ENCODE results near the gene CFDP1. TPM values are rescaled to one million over a fixed set of nuclear protein-coding genes. Genes with fewer than 3 reads are reported as not detected.
A peak's percentile ranks its signal among the peaks of the same experiment; 100 is the strongest.
"Not testable (repeated sequence)": the region's sequence is repeated elsewhere in the genome, so short reads cannot be mapped to it uniquely, and the experiment has no call there.

Gene CFDP1
- total RNA-seq, 1 experiment from 2014 or later, result 50.3 TPM

DNA sequence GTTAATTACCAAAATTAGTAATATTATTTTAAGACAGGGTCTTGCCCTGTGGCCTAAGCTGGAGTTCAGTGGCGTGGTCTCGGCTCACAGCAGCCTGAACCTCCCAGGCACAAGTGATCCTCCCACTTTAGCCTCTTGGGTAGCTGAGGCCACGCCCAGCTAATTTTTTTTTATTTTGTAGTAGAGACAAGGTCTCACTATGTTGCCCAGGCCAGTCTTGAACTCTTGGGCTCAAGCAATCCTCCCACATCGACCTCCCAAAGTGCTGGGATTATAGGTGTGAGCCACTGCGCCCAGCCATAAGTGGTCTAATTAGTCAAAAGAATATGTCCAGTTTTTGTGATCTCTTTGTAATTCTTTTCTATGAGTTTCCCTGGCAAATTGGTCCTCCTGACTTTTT, 12.0 kb upstream of the CFDP1 start:
- H3K27ac ChIP-seq, result no peak overlapping the region
- H3K9me3 ChIP-seq (replicated peaks), result no peaks in the 10 kb centered on the region
- no peak for DNase-seq
- no peak overlapping the region for H3K4me3 ChIP-seq
- 0 out of 2 replicates have a peak, but pooled peaks cover 4% of the 10 kb centered on the region for H3K36me3 ChIP-seq
- no peaks in the 10 kb centered on the region for H3K4me1 ChIP-seq
- H3K27me3 ChIP-seq, result no peaks in the 10 kb centered on the region

DNA sequence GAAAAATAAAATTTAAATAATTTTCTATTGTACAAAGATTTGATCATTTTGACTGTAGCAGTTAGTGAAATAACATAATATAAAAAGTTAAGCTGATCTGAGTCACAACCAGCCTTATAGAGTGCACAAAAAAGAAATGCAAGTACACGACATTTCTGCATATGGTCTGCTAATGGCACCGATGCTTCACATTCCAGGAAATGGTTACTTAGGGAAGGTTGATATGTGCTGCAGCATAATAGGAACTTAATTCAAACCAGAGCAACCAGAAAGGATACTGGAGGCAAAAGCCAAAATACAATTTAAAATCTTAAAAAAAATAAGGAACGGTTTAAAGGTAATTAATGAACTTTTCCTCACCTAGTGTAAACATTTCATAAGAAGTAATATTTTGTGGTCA, 10.0 kb upstream of the CFDP1 start:
- H3K4me1 ChIP-seq, result no peaks in the 10 kb centered on the region
- H3K36me3 ChIP-seq, result 0 out of 2 replicates have a peak, but pooled peaks cover 4% of the 10 kb centered on the region
- H3K9me3 ChIP-seq (replicated peaks), result no peaks in the 10 kb centered on the region
- no peak overlapping the region for H3K27ac ChIP-seq
- DNase-seq, result no peak
- H3K27me3 ChIP-seq, result no peaks in the 10 kb centered on the region
- H3K4me3 ChIP-seq, result no peak overlapping the region

DNA sequence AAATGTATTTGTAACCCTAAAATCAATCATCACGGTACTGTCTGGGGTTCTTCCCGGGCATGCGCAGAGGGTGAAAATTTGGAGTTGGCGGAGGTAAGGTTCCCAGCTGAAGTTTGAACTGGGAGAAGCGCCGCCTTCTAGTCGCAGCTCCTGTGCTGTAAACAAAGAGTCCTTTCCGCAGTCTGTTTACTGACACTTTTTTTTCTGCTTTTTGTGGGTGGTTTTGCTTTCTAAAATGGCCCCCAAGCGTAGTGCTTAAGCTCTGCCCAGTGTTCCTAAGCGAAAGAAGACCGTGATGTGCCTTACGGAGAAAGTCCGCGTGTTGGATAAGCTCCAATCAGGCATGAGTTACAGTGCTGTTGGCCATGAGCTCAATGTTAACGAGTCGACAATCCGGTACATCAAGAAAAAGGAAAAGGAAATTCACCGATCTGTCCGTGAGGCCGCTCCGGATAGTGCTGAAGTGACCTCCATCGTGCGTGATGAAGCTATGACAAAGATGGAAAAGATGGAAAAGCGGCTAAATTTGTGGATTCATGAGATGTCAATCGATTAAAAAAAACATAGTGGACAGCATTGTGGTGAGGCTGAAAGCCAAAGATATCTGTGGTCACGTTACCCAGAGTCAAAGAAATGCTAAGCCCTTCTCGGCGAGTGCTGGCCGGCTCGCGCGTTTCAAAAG, 570 bp upstream of the CFDP1 start:
- H3K4me3 ChIP-seq, result peak overlapping the region; percentile 71
- H3K36me3 ChIP-seq, result no peaks in the 10 kb centered on the region
- H3K9me3 ChIP-seq (replicated peaks), result no peaks in the 10 kb centered on the region
- H3K27ac ChIP-seq, result peak overlapping the region; percentile 82
- DNase-seq, result peak; percentile 54 to 72
- H3K4me1 ChIP-seq, result no peaks in the 10 kb centered on the region
- no peaks in the 10 kb centered on the region for H3K27me3 ChIP-seq

DNA sequence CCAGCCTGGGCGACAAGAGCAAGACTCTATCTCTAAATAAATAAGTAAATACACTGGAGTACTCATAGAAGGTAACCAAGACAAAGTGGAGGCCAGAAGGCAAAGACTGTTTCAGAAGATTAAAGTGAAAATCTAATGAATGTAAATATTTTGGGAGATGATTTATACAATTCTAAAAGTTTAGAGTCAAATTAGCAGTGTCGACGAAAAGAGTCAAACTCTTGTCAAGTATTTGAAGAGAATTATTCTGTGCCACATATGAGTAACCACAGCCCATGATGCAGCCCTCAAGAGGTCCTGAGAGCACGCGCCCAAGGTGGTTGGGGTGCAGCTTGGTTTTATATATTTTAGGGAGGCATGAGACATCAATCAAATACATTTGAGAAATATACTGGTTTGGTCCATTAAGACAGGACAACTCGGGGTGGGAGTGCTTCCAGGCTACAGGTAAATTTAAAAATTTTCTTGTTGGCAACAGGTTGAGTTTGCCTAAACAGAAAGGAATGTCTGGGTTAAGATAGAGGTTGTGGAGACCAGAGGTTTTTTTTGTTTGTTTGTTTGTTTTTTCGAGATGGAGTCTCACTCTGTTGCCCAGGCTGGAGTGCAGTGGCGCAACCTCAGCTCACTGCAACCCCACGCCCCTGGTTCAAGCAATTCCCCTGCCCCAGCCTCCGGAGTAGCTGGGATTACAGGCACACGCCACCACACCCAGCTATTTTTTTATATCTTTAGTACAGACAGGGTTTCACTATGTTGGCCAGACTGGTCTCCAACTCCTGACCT, 3.5 kb downstream of the CFDP1 start:
- no peaks in the 10 kb centered on the region for H3K4me1 ChIP-seq
- no peak overlapping the region for H3K4me3 ChIP-seq
- DNase-seq, result no peak
- H3K36me3 ChIP-seq, result no peaks in the 10 kb centered on the region
- H3K9me3 ChIP-seq (replicated peaks), result no peaks in the 10 kb centered on the region
- H3K27me3 ChIP-seq, result no peaks in the 10 kb centered on the region
- H3K27ac ChIP-seq, result no peak overlapping the region

DNA sequence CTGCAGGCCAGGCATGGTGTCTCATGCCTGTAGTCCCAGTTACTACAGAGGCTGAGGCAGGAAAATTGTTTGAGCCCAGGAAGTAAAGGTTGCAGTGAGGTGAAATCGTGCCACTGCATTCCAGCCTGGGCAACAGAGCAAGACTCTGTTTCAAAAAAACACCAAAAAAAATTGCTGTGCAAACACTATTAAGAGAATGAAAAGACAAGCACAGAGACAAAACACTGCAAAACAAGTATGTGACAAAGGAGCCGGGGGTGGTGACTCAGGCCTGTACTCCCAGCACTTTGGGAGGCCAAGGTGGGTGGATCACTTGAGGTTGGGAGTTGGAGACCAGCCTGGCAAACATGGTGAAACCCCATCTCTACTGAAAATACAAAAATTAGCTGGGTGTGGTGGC, 6.8 kb downstream of the CFDP1 start:
- not testable (repeated sequence) for H3K9me3 ChIP-seq (replicated peaks); H3K27me3 ChIP-seq; DNase-seq; H3K36me3 ChIP-seq; H3K4me3 ChIP-seq; H3K27ac ChIP-seq; H3K4me1 ChIP-seq

DNA sequence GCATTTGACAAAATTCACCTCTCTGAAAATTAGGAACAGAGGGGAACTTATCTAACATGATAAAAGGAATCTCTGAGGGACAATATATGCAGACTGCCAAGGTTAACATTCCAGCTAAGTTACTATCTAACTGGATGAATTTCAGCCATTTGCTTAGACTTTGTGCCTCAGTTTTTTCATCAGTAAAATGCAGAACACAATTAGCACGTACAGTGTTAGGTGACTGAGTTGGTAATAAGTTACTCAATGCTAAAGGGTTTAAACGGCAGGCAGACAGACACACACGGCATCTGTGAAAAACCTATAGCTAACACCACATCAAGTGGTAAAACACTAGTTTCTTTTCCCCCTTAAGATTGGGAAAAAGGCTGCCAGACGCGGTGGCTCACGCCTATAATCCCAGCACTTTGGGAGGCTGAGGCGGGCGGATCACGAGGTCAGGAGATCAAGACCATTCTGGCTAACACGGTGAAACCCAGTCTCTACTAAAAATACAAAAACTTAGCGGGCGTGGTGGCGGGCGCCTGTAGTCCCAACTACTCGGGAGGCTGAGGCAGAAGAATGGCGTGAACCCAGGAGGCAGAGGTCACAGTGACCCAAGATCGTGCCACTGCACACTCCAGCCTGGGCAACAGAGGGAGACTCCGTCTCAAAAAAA, 9.1 kb downstream of the CFDP1 start:
- not testable (repeated sequence) for H3K4me1 ChIP-seq; DNase-seq; H3K27ac ChIP-seq; H3K9me3 ChIP-seq (replicated peaks); H3K27me3 ChIP-seq; H3K4me3 ChIP-seq; H3K36me3 ChIP-seq

DNA sequence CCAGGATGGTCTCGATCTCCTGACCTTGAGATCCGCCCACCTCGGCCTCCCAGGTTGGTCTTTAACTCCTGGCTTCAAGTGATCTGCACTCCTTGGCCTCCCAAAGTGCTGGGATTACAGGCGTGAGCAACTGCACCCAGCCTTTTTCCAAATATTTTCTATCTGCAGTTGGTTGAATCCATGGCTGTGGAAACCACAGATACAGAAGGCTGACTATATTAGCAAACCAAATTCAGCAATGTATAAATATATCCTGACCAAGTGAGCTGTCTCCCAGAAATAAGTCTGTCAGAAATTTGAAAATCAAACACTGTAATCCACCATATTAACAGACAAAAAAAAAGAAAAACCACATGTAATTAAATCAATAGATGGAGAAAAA, 9.6 kb downstream of the CFDP1 start:
- H3K4me1 ChIP-seq, result 0 out of 2 replicates have a peak, but pooled peaks cover 5% of the 10 kb centered on the region
- no peaks in the 10 kb centered on the region for H3K9me3 ChIP-seq (replicated peaks)
- no peaks in the 10 kb centered on the region for H3K27me3 ChIP-seq
- no peak for DNase-seq
- no peak overlapping the region for H3K27ac ChIP-seq
- H3K4me3 ChIP-seq, result no peak overlapping the region
- no peaks in the 10 kb centered on the region for H3K36me3 ChIP-seq

DNA sequence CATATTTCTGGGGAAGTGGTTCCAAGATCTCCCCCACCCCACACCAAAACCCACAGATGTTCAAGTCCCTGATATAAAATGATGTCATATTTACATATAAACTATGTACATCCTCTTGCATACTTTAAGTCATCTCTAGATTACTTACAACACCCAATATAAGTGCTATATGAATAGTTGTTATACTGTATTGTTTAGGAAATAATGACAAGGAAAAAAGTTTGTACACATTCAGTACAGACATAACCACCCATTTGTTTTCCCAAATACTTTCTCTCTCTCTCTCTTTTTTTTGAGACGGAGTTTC, 11.5 kb downstream of the CFDP1 start:
- no peaks in the 10 kb centered on the region for H3K36me3 ChIP-seq
- H3K4me3 ChIP-seq, result no peak overlapping the region
- H3K9me3 ChIP-seq (replicated peaks), result no peaks in the 10 kb centered on the region
- no peaks in the 10 kb centered on the region for H3K27me3 ChIP-seq
- H3K4me1 ChIP-seq, result 0 out of 2 replicates have a peak, but pooled peaks cover 5% of the 10 kb centered on the region
- H3K27ac ChIP-seq, result no peak overlapping the region
- DNase-seq, result no peak

DNA sequence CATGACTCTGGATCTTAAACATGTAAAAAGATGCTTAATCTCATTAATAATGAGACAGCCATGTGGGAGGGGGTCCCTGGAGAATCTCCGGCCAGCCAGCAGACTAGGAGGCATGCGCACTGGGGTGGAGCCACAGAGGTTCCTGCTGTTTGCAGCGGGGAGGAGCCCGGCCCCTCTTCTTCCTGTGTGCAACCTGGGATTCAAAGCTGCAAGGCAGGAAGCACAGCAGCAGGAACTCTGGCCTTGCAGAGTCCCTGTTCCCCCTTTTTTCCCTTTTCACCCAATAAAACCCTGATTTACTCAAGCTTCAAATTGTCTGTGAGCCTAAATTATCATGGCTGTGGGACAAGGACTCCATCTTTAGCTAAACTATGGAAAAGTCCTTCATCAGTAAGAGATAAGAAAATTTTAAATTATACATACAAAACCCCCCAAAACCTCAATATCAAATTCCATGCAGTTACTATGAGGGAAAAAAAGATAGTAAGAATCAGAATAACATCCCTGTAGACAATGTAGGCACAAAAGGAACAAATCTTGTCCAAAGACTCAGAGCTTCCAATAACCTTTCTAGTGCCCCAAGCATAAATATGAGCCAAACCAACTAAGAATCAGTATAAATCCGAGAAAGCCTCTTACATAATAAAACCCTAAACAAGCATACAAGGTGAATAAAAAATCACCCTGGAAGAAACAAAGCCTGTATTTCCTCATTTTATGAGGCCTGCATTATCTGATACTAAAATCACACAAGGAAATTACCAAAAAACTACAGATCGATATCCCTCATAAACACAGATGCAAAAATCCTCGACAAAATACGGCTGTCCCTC, 12.1 kb downstream of the CFDP1 start:
- H3K9me3 ChIP-seq (replicated peaks), result no peaks in the 10 kb centered on the region
- H3K27me3 ChIP-seq, result no peaks in the 10 kb centered on the region
- no peak overlapping the region for H3K4me3 ChIP-seq
- peak; percentile 64 to 65 for DNase-seq
- no peak overlapping the region; the same call in 1 of the 2 replicates for H3K27ac ChIP-seq
- no peaks in the 10 kb centered on the region for H3K36me3 ChIP-seq
- H3K4me1 ChIP-seq, result 0 out of 2 replicates have a peak, but pooled peaks cover 5% of the 10 kb centered on the region

DNA sequence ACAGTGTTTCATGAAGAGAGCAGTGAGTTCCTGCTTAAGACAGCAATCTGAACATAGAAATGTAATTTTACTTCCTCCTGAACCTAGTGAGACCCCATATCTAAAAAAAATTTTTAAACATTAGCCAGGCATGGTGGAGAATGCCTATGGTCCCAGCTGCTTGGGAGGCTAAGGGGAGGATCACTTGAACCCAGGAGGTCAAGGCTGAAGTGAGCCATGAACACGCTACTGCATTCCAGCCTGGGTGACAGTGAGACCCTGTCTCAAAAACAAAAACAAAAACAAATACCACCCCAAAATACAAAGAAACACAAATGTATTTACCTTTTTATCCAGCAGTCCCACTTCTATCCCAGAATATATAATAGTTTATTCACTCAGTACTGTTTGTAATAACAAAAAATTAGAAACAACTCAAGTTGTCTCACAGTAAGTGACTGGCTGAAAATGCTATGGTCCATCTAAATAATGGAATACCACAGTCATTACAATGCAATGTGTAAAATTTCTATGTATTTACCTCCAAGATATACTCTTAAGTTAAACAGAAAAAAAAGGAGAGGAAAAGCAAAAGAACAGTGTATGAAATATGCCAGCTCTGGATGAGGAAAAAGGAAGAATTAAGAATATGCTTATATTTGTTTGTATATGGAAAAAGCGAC, 16.3 kb downstream of the CFDP1 start:
- no peak overlapping the region for H3K4me3 ChIP-seq
- H3K27ac ChIP-seq, result no peak overlapping the region
- no peak for DNase-seq
- H3K36me3 ChIP-seq, result no peaks in the 10 kb centered on the region; the same call in 1 of the 2 replicates
- H3K9me3 ChIP-seq (replicated peaks), result no peaks in the 10 kb centered on the region
- 0 out of 2 replicates have a peak, but pooled peaks cover 5% of the 10 kb centered on the region for H3K4me1 ChIP-seq
- no peaks in the 10 kb centered on the region for H3K27me3 ChIP-seq

DNA sequence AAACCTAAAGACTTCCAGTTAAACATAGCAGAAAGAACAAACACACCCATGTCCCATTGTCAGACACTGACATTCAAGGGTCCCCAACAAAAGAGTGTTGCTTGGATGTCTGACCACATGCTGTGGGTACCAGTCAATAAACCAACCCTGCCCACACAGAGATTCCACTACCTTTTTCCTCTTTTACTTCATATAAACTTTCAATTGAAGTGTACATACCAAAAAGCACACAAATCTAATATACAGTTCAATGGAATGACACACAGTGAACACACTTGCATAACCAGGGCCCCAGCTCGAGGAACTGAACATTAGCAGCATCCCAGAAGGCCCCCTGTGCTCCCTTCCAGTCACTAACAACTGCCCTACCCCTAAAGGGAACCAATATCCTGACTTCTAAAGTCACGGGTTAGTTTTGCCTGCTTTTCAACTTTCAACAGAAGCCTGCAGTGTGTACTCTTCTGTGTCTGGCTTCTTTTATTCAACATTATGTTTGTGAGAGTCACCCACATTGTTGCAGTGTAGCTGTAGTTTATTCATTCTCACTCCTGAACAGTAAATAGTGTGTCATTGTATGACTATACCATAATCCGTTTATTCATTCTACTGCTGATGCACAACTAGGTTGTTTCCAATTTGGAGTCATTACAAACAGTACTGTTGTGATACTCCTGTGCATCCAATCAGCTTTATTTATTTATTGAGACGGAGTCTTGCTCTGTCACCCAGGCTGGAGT, 18.0 kb downstream of the CFDP1 start:
- H3K27ac ChIP-seq, result no peak overlapping the region
- H3K36me3 ChIP-seq, result no peaks in the 10 kb centered on the region; the same call in 1 of the 2 replicates
- H3K4me1 ChIP-seq, result no peaks in the 10 kb centered on the region
- no peaks in the 10 kb centered on the region for H3K27me3 ChIP-seq
- H3K9me3 ChIP-seq (replicated peaks), result no peaks in the 10 kb centered on the region
- DNase-seq, result no peak
- no peak overlapping the region for H3K4me3 ChIP-seq

DNA sequence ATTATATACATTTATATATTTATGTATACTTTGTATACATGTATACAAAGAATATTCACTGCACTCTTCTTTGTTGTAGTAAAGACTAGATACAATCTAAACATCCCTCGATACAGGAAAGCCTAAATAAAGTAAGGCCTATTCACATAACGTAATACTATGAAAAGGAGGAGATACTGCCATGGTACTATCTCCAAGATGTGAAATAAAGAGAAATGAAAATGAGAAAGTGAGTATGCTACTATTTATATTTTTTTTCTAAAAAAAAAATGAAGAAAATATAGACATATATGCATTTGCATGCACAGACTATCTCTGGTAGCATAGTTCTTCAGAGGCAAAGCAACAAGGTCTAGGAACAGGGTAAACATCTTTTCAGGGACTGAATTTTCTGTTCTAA, 19.4 kb downstream of the CFDP1 start:
- DNase-seq, result no peak
- no peak overlapping the region for H3K27ac ChIP-seq
- H3K4me1 ChIP-seq, result no peaks in the 10 kb centered on the region
- no peaks in the 10 kb centered on the region; the same call in 1 of the 2 replicates for H3K36me3 ChIP-seq
- H3K9me3 ChIP-seq (replicated peaks), result no peaks in the 10 kb centered on the region
- H3K4me3 ChIP-seq, result no peak overlapping the region
- no peaks in the 10 kb centered on the region for H3K27me3 ChIP-seq

DNA sequence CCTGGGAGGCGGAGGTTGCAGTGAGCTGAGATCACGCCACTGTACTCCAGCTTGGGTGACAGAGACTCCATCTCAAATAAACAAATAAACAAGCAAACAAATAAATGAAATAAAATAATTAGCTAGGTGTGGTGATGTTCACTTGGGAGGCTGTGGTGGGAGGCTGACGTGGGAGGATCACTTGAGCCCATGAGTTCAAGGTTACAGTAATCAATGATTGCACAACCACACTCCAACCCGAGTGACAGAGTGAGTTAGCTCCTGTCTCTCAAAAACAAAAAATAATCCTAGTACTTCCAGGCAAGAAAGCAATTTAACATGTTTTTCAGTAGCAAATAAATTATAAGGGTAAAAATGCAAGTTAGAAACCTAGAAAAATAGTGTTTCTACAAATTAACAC, 26.4 kb downstream of the CFDP1 start:
- Histone ChIP-seq H3K4me1 (no peaks in the 10 kb centered on the region), H3K27me3 (no peaks in the 10 kb centered on the region), H3K9me3 (replicated peaks) (no peaks in the 10 kb centered on the region), H3K4me3 (no peak overlapping the region), H3K36me3 (no peaks in the 10 kb centered on the region), H3K27ac (no peak overlapping the region)
- DNase-seq, result no peak
